CD4-positive, CD25-positive, alpha-beta regulatory T cell (primary cell): ENCODE data around the gene STX11. TPM values are rescaled to one million over a fixed set of nuclear protein-coding genes. Genes with fewer than 3 reads are reported as not detected.

Experiments used
- ATAC-seq, 2 donors: fragments of 150-1000 bp; cut with Tn5 transposase; one replicate each; pipeline ENCODE4 v1.10.0; 2021; ENCODE audit warnings: low read depth in 2 of 2, moderate number of reproducible peaks in 2 of 2, moderate library complexity in 1 of 2
- DNase-seq, 3 donors: peaks; one replicate each; pipeline versions ENCODE4 v3.0.0 to v3.0.0-alpha.2; 2012 to 2022; ENCODE audit warnings: mixed read lengths in 1 of 3
- H3K27ac ChIP-seq: one replicate; pipeline ENCODE4 v1.7.0; 2013; ENCODE audit warnings: mild to moderate bottlenecking, low read length; ENCODE audit not compliant: insufficient read depth, poor library complexity, severe bottlenecking
- H3K27me3 ChIP-seq: one replicate; pipeline ENCODE4 v1.7.0; 2013; ENCODE audit warnings: low read length; ENCODE audit not compliant: control insufficient read depth, insufficient read depth
- H3K36me3 ChIP-seq: one replicate; pipeline ENCODE4 v1.7.0; 2013; ENCODE audit warnings: mild to moderate bottlenecking, low read length, moderate library complexity; ENCODE audit not compliant: control insufficient read depth, insufficient read depth
- H3K4me1 ChIP-seq: 2 replicates; pipeline ENCODE4 v1.7.0; 2013; ENCODE audit warnings: mild to moderate bottlenecking, low read length; ENCODE audit not compliant: insufficient read depth, control insufficient read depth, poor library complexity, severe bottlenecking
- H3K4me3 ChIP-seq: one replicate; pipeline ENCODE4 v1.7.0; 2013; ENCODE audit warnings: low read depth, mild to moderate bottlenecking, low read length, moderate library complexity
- H3K9me3 ChIP-seq, 2 experiments: 1 replicate in 1 of 2; 2 replicates in 1 of 2; pipeline ENCODE4 v1.7.0; 2013; ENCODE audit warnings: low read length in 2 of 2, mild to moderate bottlenecking in 1 of 2, moderate library complexity in 1 of 2; ENCODE audit not compliant: control insufficient read depth in 2 of 2
- H3K27ac Mint-ChIP-seq, 3 donors: one replicate each; pipeline ENCODE4 v1.8.0; 2020 to 2022; ENCODE audit warnings: mild to moderate bottlenecking in 3 of 3, mixed read lengths in 3 of 3, moderate library complexity in 2 of 3
- H3K27me3 Mint-ChIP-seq: one replicate; pipeline ENCODE4 v1.8.0; 2022; ENCODE audit warnings: mild to moderate bottlenecking, mixed read lengths
- H3K36me3 Mint-ChIP-seq: one replicate; pipeline ENCODE4 v1.8.0; 2020; ENCODE audit warnings: mixed read lengths
- H3K4me1 Mint-ChIP-seq, 4 donors: one replicate each; pipeline ENCODE4 v1.8.0; 2020 to 2022; ENCODE audit warnings: mixed read lengths in 4 of 4, mild to moderate bottlenecking in 1 of 4
- H3K4me3 Mint-ChIP-seq, 4 donors: one replicate each; pipeline ENCODE4 v1.8.0; 2020 to 2022; ENCODE audit warnings: mild to moderate bottlenecking in 4 of 4, mixed read lengths in 4 of 4, moderate library complexity in 3 of 4
- H3K9me3 Mint-ChIP-seq, 7 donors: one replicate each; pipeline ENCODE4 v1.8.0; 2020 to 2022; ENCODE audit warnings: mixed read lengths in 7 of 7, mild to moderate bottlenecking in 3 of 7, moderate library complexity in 2 of 7
- polyA plus RNA-seq, 4 donors: library from polyadenylated mRNA; unstranded; fragments of 300-500 nt; fragmentation: Illumina TruSeq; gene quantifications; one replicate each; pipeline ENCODE4 v1.2.3, GENCODE V29; 2021
- total RNA-seq: library from RNA; stranded (reverse); gene quantifications from one replicate; pipeline ENCODE4 v1.2.3, GENCODE V29; 2022

STX11 gene
- total and polyA plus RNA-seq, 5 donors from 2014 or later = 18.2 to 30.1 (median 24.9) TPM

DNA sequence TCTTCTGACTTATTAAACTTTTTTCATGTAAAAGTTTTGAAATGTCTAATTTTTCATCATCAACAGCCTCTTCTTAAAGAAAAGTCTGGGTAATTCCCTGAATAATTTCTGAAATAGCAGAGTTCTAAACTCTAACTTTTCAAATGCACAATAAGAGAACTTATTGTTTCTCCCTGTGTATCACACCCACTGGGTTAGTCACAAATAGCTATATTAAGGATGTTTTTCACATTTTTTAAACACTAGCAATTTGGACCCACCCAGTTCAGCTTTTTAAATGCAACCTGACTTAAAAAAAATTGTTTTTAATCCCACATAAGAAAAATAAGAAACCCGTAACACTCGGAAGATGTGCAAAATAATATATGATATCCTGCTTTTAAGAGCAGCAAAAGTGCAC, 73.4 kb downstream of the STX11 start:
- Mint-ChIP-seq H3K36me3 (no peaks in the 10 kb centered on the region), H3K9me3 (peaks cover 0 to 2% (median 0%) of the 10 kb centered on the region in 7 donors), H3K27ac (no peak overlapping the region), H3K27me3 (peaks cover 21% of the 10 kb centered on the region), H3K4me3 (no peak overlapping the region), H3K4me1 (peaks cover under 1 to 12% (median 8%) of the 10 kb centered on the region in 4 donors)
- DNase-seq (no peak), ATAC-seq (no peak)
- Histone ChIP-seq H3K27ac (no peak overlapping the region), H3K4me1 (peaks cover under 1% of the 10 kb centered on the region), H3K9me3 (no peaks in the 10 kb centered on the region), H3K4me3 (no peak overlapping the region), H3K27me3 (no peaks in the 10 kb centered on the region), H3K36me3 (no peaks in the 10 kb centered on the region)

GRCh38 chr6:144231721-144232120, 81.4 kb downstream of the STX11 start:
- Mint-ChIP-seq H3K27me3 (peaks cover 14% of the 10 kb centered on the region), H3K27ac (no peak overlapping the region), H3K4me3 (no peak overlapping the region), H3K9me3 (peaks cover 0 to 2% (median 0%) of the 10 kb centered on the region in 7 donors), H3K4me1 (peaks cover 0 to 3% (median 0%) of the 10 kb centered on the region in 4 donors), H3K36me3 (no peaks in the 10 kb centered on the region)
- no peak overlapping the region for H3K27ac ChIP-seq
- no peaks in the 10 kb centered on the region for H3K4me1 ChIP-seq
- no peaks in the 10 kb centered on the region for H3K36me3 ChIP-seq
- no peak overlapping the region for H3K4me3 ChIP-seq
- ATAC-seq (no peak), DNase-seq (no peak)
- H3K27me3 ChIP-seq = no peaks in the 10 kb centered on the region
- no peaks in the 10 kb centered on the region for H3K9me3 ChIP-seq

GRCh38 chr6:144232176-144232831, 82.0 kb downstream of the STX11 start:
- H3K4me1 ChIP-seq = no peaks in the 10 kb centered on the region
- no peak overlapping the region for H3K27ac ChIP-seq
- Mint-ChIP-seq H3K27me3 (peaks cover 14% of the 10 kb centered on the region), H3K4me3 (no peak overlapping the region), H3K27ac (no peak overlapping the region), H3K9me3 (peaks cover 0 to 2% (median 0%) of the 10 kb centered on the region in 7 donors), H3K4me1 (peaks cover 0 to 2% (median 0%) of the 10 kb centered on the region in 4 donors), H3K36me3 (no peaks in the 10 kb centered on the region)
- H3K36me3 ChIP-seq = no peaks in the 10 kb centered on the region
- no peaks in the 10 kb centered on the region for H3K27me3 ChIP-seq
- DNase-seq (no peak), ATAC-seq (no peak)
- H3K9me3 ChIP-seq = no peaks in the 10 kb centered on the region
- no peak overlapping the region for H3K4me3 ChIP-seq

- Mint-ChIP-seq H3K9me3 (peaks cover 0 to 2% (median 0%) of the 10 kb centered on the region in 7 donors), H3K4me1 (peaks cover 0 to 2% (median 0%) of the 10 kb centered on the region in 4 donors), H3K4me3 (no peak overlapping the region), H3K36me3 (no peaks in the 10 kb centered on the region), H3K27me3 (peaks cover 10% of the 10 kb centered on the region), H3K27ac (no peak overlapping the region)
- H3K36me3 ChIP-seq = no peaks in the 10 kb centered on the region
- no peaks in the 10 kb centered on the region for H3K27me3 ChIP-seq
- H3K4me3 ChIP-seq = no peak overlapping the region
- H3K9me3 ChIP-seq = no peaks in the 10 kb centered on the region
- ATAC-seq (no peak), DNase-seq (no peak)
- H3K4me1 ChIP-seq = no peaks in the 10 kb centered on the region
- H3K27ac ChIP-seq = no peak overlapping the region
These were observed 82.5 kb downstream of the STX11 start for GRCh38 chr6:144232832-144233230.

DNA sequence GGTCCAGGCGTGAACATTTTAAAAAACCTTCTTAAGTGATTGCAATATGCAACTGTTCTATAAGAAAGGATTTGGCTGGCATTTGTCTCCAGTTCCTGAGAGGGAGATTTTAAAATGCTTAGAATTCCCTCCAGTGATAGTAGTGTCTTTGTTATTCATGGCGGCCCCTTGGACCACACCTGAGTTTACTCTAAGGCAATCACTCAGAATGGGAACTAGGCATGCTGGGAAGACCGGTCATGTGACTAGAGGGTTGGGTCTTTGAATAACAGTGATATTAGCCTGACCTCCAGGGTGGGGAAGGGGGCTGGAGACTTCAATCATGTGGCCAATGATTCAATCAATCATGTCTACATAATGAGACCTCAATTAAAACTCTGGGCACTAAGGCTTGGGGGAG, 84.1 kb downstream of the STX11 start:
- H3K27me3 ChIP-seq = no peaks in the 10 kb centered on the region
- H3K4me1 Mint-ChIP-seq = no peaks in the 10 kb centered on the region
- H3K9me3 ChIP-seq = no peaks in the 10 kb centered on the region
- H3K27me3 Mint-ChIP-seq = peaks cover 5% of the 10 kb centered on the region
- no peaks in the 10 kb centered on the region for H3K4me1 ChIP-seq
- H3K27ac ChIP-seq = no peak overlapping the region
- ATAC-seq (no peak), DNase-seq (no peak)
- H3K9me3 Mint-ChIP-seq = peaks cover 0 to 2% (median 0%) of the 10 kb centered on the region in 7 donors
- H3K27ac Mint-ChIP-seq = no peak overlapping the region
- H3K4me3 Mint-ChIP-seq = no peak overlapping the region
- H3K4me3 ChIP-seq = no peak overlapping the region
- H3K36me3 ChIP-seq = no peaks in the 10 kb centered on the region
- no peaks in the 10 kb centered on the region for H3K36me3 Mint-ChIP-seq

GRCh38 chr6:144234935-144235334, 84.6 kb downstream of the STX11 start:
- Histone ChIP-seq H3K4me3 (no peak overlapping the region), H3K4me1 (no peaks in the 10 kb centered on the region), H3K36me3 (no peaks in the 10 kb centered on the region), H3K27ac (no peak overlapping the region), H3K9me3 (no peaks in the 10 kb centered on the region), H3K27me3 (no peaks in the 10 kb centered on the region)
- DNase-seq (no peak), ATAC-seq (no peak)
- Mint-ChIP-seq H3K4me1 (no peaks in the 10 kb centered on the region), H3K4me3 (no peak overlapping the region), H3K36me3 (no peaks in the 10 kb centered on the region), H3K27me3 (peaks cover 6% of the 10 kb centered on the region), H3K27ac (no peak overlapping the region), H3K9me3 (peaks cover 0 to 2% (median 0%) of the 10 kb centered on the region in 7 donors)

Other genes starting within 250 kb of the STX11 start
- 2.8 TPM for gene PLAGL1, start 142.3 kb upstream of the STX11 start, total RNA-seq
- 1 to 10 TPM; 1.4 to 4.7 (median 2.6) TPM for gene PLAGL1, start 142.3 kb upstream of the STX11 start, polyA plus RNA-seq
- 127 TPM for gene SF3B5, start 54.9 kb upstream of the STX11 start, total RNA-seq
- gene SF3B5, start 54.9 kb upstream of the STX11 start, polyA plus RNA-seq = 100 to 1,000 TPM; 440 to 448 (median 441) TPM
- gene UTRN, start 134.8 kb downstream of the STX11 start, total RNA-seq = 297 TPM
- 10 to 100 TPM; 34.9 to 44.4 (median 37.0) TPM for gene UTRN, start 134.8 kb downstream of the STX11 start, polyA plus RNA-seq